SK-N-SH (cell line): ENCODE results near the gene SNED1. TPM values are rescaled to one million over a fixed set of nuclear protein-coding genes. Genes with fewer than 3 reads are reported as not detected.

ENCODE experiments used
- CTCF ChIA-PET: fragments of 300-600, 350-600 bp; formaldehyde crosslinking; extraction: SDS; loops from one replicate; lab custom pipeline; 2021; lab: Yijun Ruan, JAX
- POLR2A ChIA-PET: fragments of 350-600 bp; sonication (Branson Sonifier 250); formaldehyde crosslinking; extraction: SDS; loops from one replicate; lab custom pipeline; 2020; ENCODE audit warnings: antibody characterized with exemption, inconsistent platforms; lab: Yijun Ruan, JAX
- DNase-seq: peaks from one replicate; pipeline ENCODE4 v3.0.0; 2012
- H2AFZ ChIP-seq: fragments of 200-600 bp; sonication (generic); 2 replicates; pipeline ENCODE4 v1.8.1; 2016; ENCODE audit warnings: antibody characterized with exemption, mild to moderate bottlenecking, low read depth
- H3F3A ChIP-seq: fragments of 200-600 bp; sonication (generic); replicated peaks from 2 replicates; pipeline ENCODE3; 2016; ENCODE audit warnings: antibody characterized with exemption, mild to moderate bottlenecking; ENCODE audit not compliant: insufficient read depth
- H3K27ac ChIP-seq, 2 experiments: fragments of 200-500 bp in 1 of 2; fragments of 200-600 bp in 1 of 2; sonication (Bioruptor generic) in 1 of 2; sonication (generic), shearing (Covaris generic) in 1 of 2; 2 replicates each; pipeline versions ENCODE4 v1.5.1 to v1.6.1; 2014 to 2016; ENCODE audit warnings: low read depth in 2 of 2, inconsistent platforms in 1 of 2, low read length in 1 of 2, mild to moderate bottlenecking in 1 of 2, mixed read lengths in 1 of 2
- H3K27me3 ChIP-seq: fragments of 200-600 bp; sonication (generic), shearing (Covaris generic); 2 replicates; pipeline ENCODE4 v1.6.1; 2016; ENCODE audit warnings: mixed run types; ENCODE audit not compliant: insufficient read depth
- H3K36me3 ChIP-seq, 2 experiments: fragments of 200-500 bp in 1 of 2; fragments of 200-600 bp in 1 of 2; sonication (Bioruptor generic) in 1 of 2; sonication (generic) in 1 of 2; replicated peaks in 1 of 2; 2 replicates each; pipeline versions ENCODE3 to v1.5.1; 2014 to 2016; ENCODE audit warnings: low read length in 1 of 2, mild to moderate bottlenecking in 1 of 2; ENCODE audit not compliant: insufficient read depth in 2 of 2, control insufficient read depth in 1 of 2
- H3K4me1 ChIP-seq, 2 experiments: fragments of 200-500 bp in 1 of 2; fragments of 200-600 bp in 1 of 2; sonication (Bioruptor generic) in 1 of 2; sonication (generic), shearing (Covaris generic) in 1 of 2; 2 replicates each; pipeline versions ENCODE4 v1.5.1 to v1.6.1; 2014 to 2016; ENCODE audit warnings: low read depth in 1 of 2, low read length in 1 of 2, mixed run types in 1 of 2; ENCODE audit not compliant: insufficient read depth in 2 of 2, control insufficient read depth in 1 of 2
- H3K4me2 ChIP-seq: fragments of 200-600 bp; sonication (generic), shearing (Covaris generic); 2 replicates; pipeline ENCODE4 v1.6.1; 2017; ENCODE audit warnings: mixed run types
- H3K4me3 ChIP-seq, 2 experiments: fragments of 200-500 bp in 1 of 2; fragments of 200-600 bp in 1 of 2; sonication (Bioruptor generic) in 1 of 2; sonication (generic), shearing (Covaris generic) in 1 of 2; 2 replicates each; pipeline versions ENCODE4 v1.5.1 to v1.8.1; 2014 to 2016; ENCODE audit warnings: low read depth in 2 of 2, inconsistent platforms in 1 of 2, low read length in 1 of 2, mild to moderate bottlenecking in 1 of 2, mixed read lengths in 1 of 2, moderate library complexity in 1 of 2
- H3K79me2 ChIP-seq: fragments of 200-600 bp; sonication (generic); 2 replicates; pipeline ENCODE4 v1.8.1; 2017; ENCODE audit warnings: mild to moderate bottlenecking; ENCODE audit not compliant: insufficient read depth
- H3K9ac ChIP-seq: fragments of 200-600 bp; sonication (generic); 2 replicates; pipeline ENCODE4 v1.6.1; 2017; ENCODE audit warnings: mixed run types
- H3K9me2 ChIP-seq: fragments of 200-600 bp; sonication (generic); 2 replicates; pipeline ENCODE4 v1.6.1; 2017; ENCODE audit warnings: mixed run types
- H3K9me3 ChIP-seq: fragments of 200-600 bp; sonication (generic); 2 replicates; pipeline ENCODE4 v1.6.1; 2017; ENCODE audit warnings: mixed run types, mild to moderate bottlenecking, moderate library complexity
- H4K20me1 ChIP-seq: fragments of 200-600 bp; sonication (generic); 2 replicates; pipeline ENCODE4 v1.6.1; 2017; ENCODE audit warnings: mild to moderate bottlenecking, mixed run types; ENCODE audit not compliant: insufficient read depth
- CHD2 ChIP-seq: fragments of 150-350 bp; IDR thresholded peaks from 2 replicates; pipeline ENCODE4 v1.6.1; 2018; ENCODE audit warnings: low read length; ENCODE audit not compliant: partially characterized antibody
- CTCF ChIP-seq: fragments of 200-600 bp; sonication (generic); IDR thresholded peaks from 2 replicates; pipeline ENCODE4 v1.6.1; 2017; ENCODE audit warnings: antibody characterized with exemption, mild to moderate bottlenecking, moderate library complexity
- ELF1 ChIP-seq: IDR thresholded peaks from 2 replicates; pipeline ENCODE4 v1.4.0; 2012
- EP300 ChIP-seq, 2 experiments: IDR thresholded peaks; 2 replicates each; pipeline versions ENCODE4 v1.4.0 to v1.6.1; 2012; ENCODE audit warnings: borderline replicate concordance in 1 of 2, low read depth in 1 of 2, low read length in 1 of 2
- EZH2phosphoT487 ChIP-seq: fragments of 200-600 bp; sonication (generic); IDR thresholded peaks from 2 replicates; pipeline ENCODE4 v1.6.1; 2017; ENCODE audit warnings: low read depth, mixed run types, mild to moderate bottlenecking, antibody characterized with exemption, moderate library complexity, borderline replicate concordance
- FOXJ3 ChIP-seq: sonication (generic); formaldehyde crosslinking; IDR thresholded peaks from 2 replicates; pipeline ENCODE4 v1.5.1; 2020; ENCODE audit warnings: mild to moderate bottlenecking, missing genetic modification reagents
- FOXM1 ChIP-seq: IDR thresholded peaks from 2 replicates; pipeline ENCODE4 v1.4.0; 2012; ENCODE audit warnings: low read depth, mild to moderate bottlenecking
- GATA2 ChIP-seq: sonication (generic); formaldehyde crosslinking; IDR thresholded peaks from 2 replicates; pipeline ENCODE4 v1.5.0; 2020; ENCODE audit warnings: mild to moderate bottlenecking, missing genetic modification reagents
- JUND ChIP-seq: IDR thresholded peaks from 2 replicates; pipeline ENCODE4 v1.4.0; 2012
- NFIC ChIP-seq: IDR thresholded peaks from 2 replicates; pipeline ENCODE4 v1.4.0; 2012; ENCODE audit warnings: borderline replicate concordance
- NRF1 ChIP-seq: IDR thresholded peaks from 2 replicates; pipeline ENCODE4 v1.6.1; 2012; ENCODE audit warnings: low read depth, mild to moderate bottlenecking, low read length
- PBX3 ChIP-seq: IDR thresholded peaks from 2 replicates; pipeline ENCODE4; 2012
- RFX5 ChIP-seq: IDR thresholded peaks from 2 replicates; pipeline ENCODE4 v1.6.1; 2012; ENCODE audit warnings: mild to moderate bottlenecking, improper control_type of control experiment, low read length
- RXRA ChIP-seq: IDR thresholded peaks from 2 replicates; pipeline ENCODE4 v1.4.0; 2012; ENCODE audit warnings: low read depth, mild to moderate bottlenecking, borderline replicate concordance
- SIN3A ChIP-seq: IDR thresholded peaks from 2 replicates; pipeline ENCODE4 v1.6.1; 2012; ENCODE audit warnings: low read depth, mild to moderate bottlenecking, low read length, moderate library complexity, borderline replicate concordance
- TAF1 ChIP-seq: IDR thresholded peaks from 2 replicates; pipeline ENCODE4 v1.6.1; 2012; ENCODE audit warnings: low read depth, mild to moderate bottlenecking, low read length, moderate library complexity, borderline replicate concordance
- TEAD4 ChIP-seq: IDR thresholded peaks from 2 replicates; pipeline ENCODE4 v1.4.0; 2012; ENCODE audit warnings: mild to moderate bottlenecking, borderline replicate concordance; ENCODE audit not compliant: insufficient read depth
- USF2 ChIP-seq: fragments of 150-350 bp; IDR thresholded peaks from 2 replicates; pipeline ENCODE4 v1.6.1; 2017; ENCODE audit warnings: antibody characterized with exemption, low read length, low read depth, borderline replicate concordance
- YY1 ChIP-seq: IDR thresholded peaks from 2 replicates; pipeline ENCODE4 v1.4.0; 2012; ENCODE audit warnings: low read depth, mild to moderate bottlenecking
- WGBS: methylation state at CpG from one replicate; pipeline ENCODE4 v1.1.6; 2017; ENCODE audit warnings: low lambda C conversion rate; 5-methylcytosine and 5-hydroxymethylcytosine counted together
- polyA plus RNA-seq, 3 experiments: library from polyadenylated mRNA; depleted of rRNA; stranded (reverse); fragments of >200 nt; gene quantifications; 2 replicates each; pipeline ENCODE4 v1.2.3, GENCODE V29; 2012

The SNED1 gene
- polyA plus RNA-seq, 1 of the 3 experiments (the other 2 are of a cell fraction): 0.03 TPM

GRCh38 chr2:241140445-241140840, 142.0 kb downstream of the SNED1 start:
- Histone ChIP-seq H2AFZ (no peak overlapping the region), H4K20me1 (no peaks in the 10 kb centered on the region), H3K9me2 (no peaks in the 10 kb centered on the region), H3K36me3 (no peaks in the 10 kb centered on the region), H3K9ac (no peak overlapping the region), H3K27ac (no peak overlapping the region), H3K4me1 (no peaks in the 10 kb centered on the region), H3F3A (no peaks in the 10 kb centered on the region), H3K4me2 (no peak overlapping the region), H3K79me2 (no peaks in the 10 kb centered on the region), H3K9me3 (no peaks in the 10 kb centered on the region), H3K4me3 (no peak overlapping the region), H3K27me3 (no peaks in the 10 kb centered on the region)
- no peak for DNase-seq
- WGBS: 89% methylated on average over 10 of the region's 10 CpGs
- POLR2A ChIA-PET: no interaction called here
- CTCF ChIA-PET: interaction anchor here (0.9 kb wide), 1 partner anchor 226 kb away, joined by 3 read pairs; no protein-coding TSS in a partner anchor
- TF ChIP-seq ELF1 (no peak), USF2 (no peak)

- CTCF ChIA-PET: no interaction called here
Measured at GRCh38 chr2:241141214-241141770, 142.9 kb downstream of the SNED1 start.

GRCh38 chr2:241142063-241142462, 143.6 kb downstream of the SNED1 start:
- no peaks in the 10 kb centered on the region for H3K36me3 ChIP-seq
- H4K20me1 ChIP-seq: no peaks in the 10 kb centered on the region
- H3K4me3 ChIP-seq: no peak overlapping the region
- no peaks in the 10 kb centered on the region for H3K27me3 ChIP-seq
- H3K9me2 ChIP-seq: no peaks in the 10 kb centered on the region
- ChIA-PET POLR2A (no interaction called here), CTCF (no interaction called here)
- H2AFZ ChIP-seq: no peak overlapping the region
- no peaks in the 10 kb centered on the region for H3K9me3 ChIP-seq
- no peak overlapping the region for H3K4me2 ChIP-seq
- no peak overlapping the region for H3K27ac ChIP-seq
- peaks cover 5% of the 10 kb centered on the region for H3F3A ChIP-seq
- no peak overlapping the region for H3K9ac ChIP-seq
- WGBS: 94% methylated on average over 6 of the region's 6 CpGs
- no peaks in the 10 kb centered on the region for H3K79me2 ChIP-seq
- no peaks in the 10 kb centered on the region for H3K4me1 ChIP-seq
- DNase-seq: no peak
- no peak for TF ChIP-seq CHD2
- TF ChIP-seq EP300 (IDR thresholded peaks at IDR 0.05; ENCODE audit: borderline replicate concordance in 1 of 2, low read depth in 1 of 2, low read length in 1 of 2): no peak
- TF ChIP-seq RXRA: no peak
- TF ChIP-seq TAF1: no peak
- TF ChIP-seq PBX3: no peak
- TF ChIP-seq GATA2 (CRISPR knock-in tag): no peak
- TF ChIP-seq NRF1: no peak
- no peak for TF ChIP-seq SIN3A
- no peak for TF ChIP-seq EZH2phosphoT487
- no peak for TF ChIP-seq CTCF

More at GRCh38 chr2:241141214-241141770, 142.9 kb downstream of the SNED1 start:
- WGBS: 94% methylated on average over 14 of the region's 14 CpGs
- H3K36me3 ChIP-seq: no peaks in the 10 kb centered on the region
- H3K79me2 ChIP-seq: no peaks in the 10 kb centered on the region
- H3K27ac ChIP-seq: no peak overlapping the region
- H3K27me3 ChIP-seq: no peaks in the 10 kb centered on the region
- H2AFZ ChIP-seq: no peak overlapping the region
- no peaks in the 10 kb centered on the region for H4K20me1 ChIP-seq
- no peak for DNase-seq
- POLR2A ChIA-PET: no interaction called here
- no peaks in the 10 kb centered on the region for H3K9me2 ChIP-seq
- H3K9ac ChIP-seq: no peak overlapping the region
- H3F3A ChIP-seq: peaks cover 5% of the 10 kb centered on the region
- H3K4me3 ChIP-seq: no peak overlapping the region
- TF ChIP-seq JUND: no peak
- no peak for TF ChIP-seq YY1
- no peak for TF ChIP-seq NFIC
- TF ChIP-seq FOXJ3 (CRISPR knock-in tag): no peak
- TF ChIP-seq CHD2: no peak
- no peak for TF ChIP-seq TEAD4
- no peak for TF ChIP-seq RFX5
- TF ChIP-seq FOXM1: no peak
- no peak for TF ChIP-seq EZH2phosphoT487
- TF ChIP-seq USF2: no peak
- H3K9me3 ChIP-seq: no peaks in the 10 kb centered on the region
- H3K4me1 ChIP-seq: no peaks in the 10 kb centered on the region
- no peak overlapping the region for H3K4me2 ChIP-seq
